HUES48 (cell line): ENCODE data around the gene APPL1.
A peak's percentile ranks its signal among the peaks of the same experiment; 100 is the strongest.

Experiments used
- H3K27ac ChIP-seq: one replicate; pipeline ENCODE4 v1.7.0; 2013; ENCODE audit warnings: low read depth, low read length, inconsistent platforms
- H3K27me3 ChIP-seq: 2 replicates; pipeline ENCODE4 v1.6.1; 2013; ENCODE audit warnings: mild to moderate bottlenecking, low read length; ENCODE audit not compliant: control insufficient read depth, insufficient read depth
- H3K36me3 ChIP-seq: 2 replicates; pipeline ENCODE4 v1.6.1; 2013; ENCODE audit warnings: low read length; ENCODE audit not compliant: control insufficient read depth, insufficient read depth
- H3K4me1 ChIP-seq: 2 replicates; pipeline ENCODE4 v1.6.1; 2013; ENCODE audit warnings: mild to moderate bottlenecking, low read length; ENCODE audit not compliant: control insufficient read depth, insufficient read depth
- H3K4me3 ChIP-seq: 2 replicates; pipeline ENCODE4 v1.5.1; 2013; ENCODE audit warnings: mild to moderate bottlenecking, low read depth, low read length
- H3K9ac ChIP-seq: 2 replicates; pipeline ENCODE4 v1.6.1; 2013; ENCODE audit warnings: mild to moderate bottlenecking, low read depth, low read length, moderate library complexity
- H3K9me3 ChIP-seq: 2 replicates; pipeline ENCODE4 v1.6.1; 2013; ENCODE audit warnings: low read length; ENCODE audit not compliant: control insufficient read depth, insufficient read depth

The APPL1 gene

GRCh38 chr3:57227204-57227929 lies at the start of gene APPL1:
TSS of gene APPL1 (plus strand) at chr3:57227729. CDS start at chr3:57227884, 155 bp downstream.
- Histone ChIP-seq H3K4me3 (peak within 1 kb of the TSS; percentile 92), H3K27me3 (peaks cover 9% of the 10 kb centered on the region; the same call in 1 of the 2 replicates), H3K9ac (peak within 1 kb of the TSS; percentile 59), H3K36me3 (no peaks in the 10 kb centered on the region), H3K27ac (peak within 1 kb of the TSS; percentile 89), H3K4me1 (peaks cover 15% of the 10 kb centered on the region), H3K9me3 (no peaks in the 10 kb centered on the region)

GRCh38 chr3:57179580-57180410 lies 47.7 kb upstream of the APPL1 start:
- H3K4me3 ChIP-seq = no peak overlapping the region

GRCh38 chr3:57184526-57184925 lies 43.0 kb upstream of the APPL1 start:
- no peak overlapping the region for H3K9ac ChIP-seq
- no peak overlapping the region for H3K27ac ChIP-seq
- no peaks in the 10 kb centered on the region for H3K36me3 ChIP-seq
- peaks cover 8% of the 10 kb centered on the region for H3K4me1 ChIP-seq
- H3K9me3 ChIP-seq = no peaks in the 10 kb centered on the region
- no peak overlapping the region for H3K4me3 ChIP-seq
- H3K27me3 ChIP-seq = no peaks in the 10 kb centered on the region

More at GRCh38 chr3:57179580-57180410, 47.7 kb upstream of the APPL1 start:
- H3K36me3 ChIP-seq = no peaks in the 10 kb centered on the region
- peaks cover 7% of the 10 kb centered on the region for H3K4me1 ChIP-seq
- H3K27me3 ChIP-seq = no peaks in the 10 kb centered on the region
- no peak overlapping the region for H3K9ac ChIP-seq
- no peaks in the 10 kb centered on the region for H3K9me3 ChIP-seq
- no peak overlapping the region for H3K27ac ChIP-seq

GRCh38 chr3:57192028-57192427 lies 35.5 kb upstream of the APPL1 start:
- H3K27ac ChIP-seq = no peak overlapping the region
- H3K36me3 ChIP-seq = no peaks in the 10 kb centered on the region
- H3K4me1 ChIP-seq = no peaks in the 10 kb centered on the region
- H3K9ac ChIP-seq = no peak overlapping the region
- H3K9me3 ChIP-seq = no peaks in the 10 kb centered on the region
- H3K4me3 ChIP-seq = no peak overlapping the region
- H3K27me3 ChIP-seq = no peaks in the 10 kb centered on the region

- H3K4me1 ChIP-seq = peaks cover 7% of the 10 kb centered on the region; the same call in 1 of the 2 replicates
- no peak overlapping the region for H3K4me3 ChIP-seq
- H3K9ac ChIP-seq = no peak overlapping the region
- H3K27me3 ChIP-seq = no peaks in the 10 kb centered on the region; the same call in 1 of the 2 replicates
- H3K9me3 ChIP-seq = no peaks in the 10 kb centered on the region
- no peaks in the 10 kb centered on the region for H3K36me3 ChIP-seq
- H3K27ac ChIP-seq = no peak overlapping the region
Measured at GRCh38 chr3:57194641-57195040, 32.9 kb upstream of the APPL1 start.

- Histone ChIP-seq H3K4me3 (peak within 1 kb of the TSS; percentile 77), H3K9ac (no peak within 1 kb of the TSS), H3K4me1 (peaks cover 30% of the 10 kb centered on the region), H3K27me3 (no peaks in the 10 kb centered on the region; the same call in 1 of the 2 replicates), H3K9me3 (no peaks in the 10 kb centered on the region), H3K27ac (peak within 1 kb of the TSS; percentile 77), H3K36me3 (no peaks in the 10 kb centered on the region)
Measured at GRCh38 chr3:57199895-57200297, 27.6 kb upstream of the APPL1 start, which contains the start of gene HESX1. TSS of gene HESX1 (minus strand) at chr3:57199978. CDS start at chr3:57199918, 60 bp downstream.

- H3K36me3 ChIP-seq = no peaks in the 10 kb centered on the region
- no peak overlapping the region for H3K4me3 ChIP-seq
- no peak overlapping the region for H3K9ac ChIP-seq
- H3K9me3 ChIP-seq = no peaks in the 10 kb centered on the region
- peaks cover 9% of the 10 kb centered on the region for H3K4me1 ChIP-seq
- no peak overlapping the region for H3K27ac ChIP-seq
- H3K27me3 ChIP-seq = no peaks in the 10 kb centered on the region
Measured at GRCh38 chr3:57206423-57206822, 21.1 kb upstream of the APPL1 start.

- Histone ChIP-seq H3K9me3 (no peaks in the 10 kb centered on the region), H3K4me3 (no peak overlapping the region), H3K27ac (no peak overlapping the region), H3K9ac (no peak overlapping the region), H3K36me3 (no peaks in the 10 kb centered on the region), H3K27me3 (0 out of 2 replicates have a peak, but pooled peaks cover 4% of the 10 kb centered on the region), H3K4me1 (peaks cover 8% of the 10 kb centered on the region; the same call in 1 of the 2 replicates)
Measured at GRCh38 chr3:57221883-57222282, 5.6 kb upstream of the APPL1 start.

GRCh38 chr3:57224856-57225255 lies 2.7 kb upstream of the APPL1 start:
- Histone ChIP-seq H3K4me1 (peaks cover 15% of the 10 kb centered on the region), H3K27me3 (peaks cover 9% of the 10 kb centered on the region; the same call in 1 of the 2 replicates), H3K4me3 (no peak overlapping the region), H3K27ac (no peak overlapping the region), H3K9ac (no peak overlapping the region), H3K36me3 (no peaks in the 10 kb centered on the region), H3K9me3 (no peaks in the 10 kb centered on the region)

- Histone ChIP-seq H3K4me3 (no peak overlapping the region), H3K4me1 (peaks cover 15% of the 10 kb centered on the region), H3K9ac (no peak overlapping the region), H3K36me3 (no peaks in the 10 kb centered on the region), H3K27ac (no peak overlapping the region), H3K27me3 (peaks cover 9% of the 10 kb centered on the region; the same call in 1 of the 2 replicates), H3K9me3 (no peaks in the 10 kb centered on the region)
Measured at GRCh38 chr3:57226176-57226575, 1.4 kb upstream of the APPL1 start.
